HG03139 (cell line): ENCODE data around the gene MADCAM1.
A peak's percentile ranks its signal among the peaks of the same experiment; 100 is the strongest.

Experiments
- ATAC-seq: cut with Tn5 transposase; IDR thresholded peaks from one replicate; pipeline ENCODE4 v1.9.1; 2021; ENCODE audit not compliant: unreplicated experiment

The MADCAM1 gene

DNA sequence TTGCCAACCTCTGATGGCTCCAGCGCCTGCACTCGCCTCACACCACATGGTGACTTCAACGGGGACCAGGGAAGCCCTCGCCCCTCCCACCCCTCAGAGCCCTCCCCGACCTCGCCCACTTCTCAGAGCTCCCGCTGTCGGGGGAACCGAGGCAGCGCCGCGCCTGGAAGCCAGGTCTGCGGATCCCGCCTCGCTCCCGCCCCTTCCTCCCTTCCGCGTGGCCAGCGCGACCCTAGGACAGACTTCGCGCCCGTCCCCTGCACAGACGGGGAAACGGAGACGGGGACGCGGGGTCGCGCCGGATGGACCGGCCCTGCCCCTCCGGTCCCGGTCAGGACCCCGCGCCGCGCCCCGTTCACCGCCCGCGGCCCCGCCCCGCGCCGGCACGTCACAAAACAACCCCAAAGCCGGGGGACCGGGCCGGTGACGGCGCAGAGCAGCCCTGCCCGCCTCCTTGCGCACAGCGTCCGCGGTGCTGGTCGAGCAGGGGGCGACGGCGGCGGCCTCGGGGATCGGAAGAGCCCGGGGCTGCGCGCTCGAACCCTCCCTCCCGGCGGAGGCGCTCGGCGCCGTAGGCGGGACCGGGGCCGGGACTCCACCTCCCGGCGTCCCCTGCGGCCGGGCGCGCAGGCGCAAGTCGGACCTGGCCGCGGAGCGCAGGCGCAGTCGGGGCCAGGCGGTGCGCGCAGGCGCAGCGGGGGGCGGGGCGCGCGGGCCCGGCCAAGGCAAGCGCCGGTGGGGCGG is 34.9 kb downstream of the MADCAM1 start:
- peak; percentile 56 for ATAC-seq

DNA sequence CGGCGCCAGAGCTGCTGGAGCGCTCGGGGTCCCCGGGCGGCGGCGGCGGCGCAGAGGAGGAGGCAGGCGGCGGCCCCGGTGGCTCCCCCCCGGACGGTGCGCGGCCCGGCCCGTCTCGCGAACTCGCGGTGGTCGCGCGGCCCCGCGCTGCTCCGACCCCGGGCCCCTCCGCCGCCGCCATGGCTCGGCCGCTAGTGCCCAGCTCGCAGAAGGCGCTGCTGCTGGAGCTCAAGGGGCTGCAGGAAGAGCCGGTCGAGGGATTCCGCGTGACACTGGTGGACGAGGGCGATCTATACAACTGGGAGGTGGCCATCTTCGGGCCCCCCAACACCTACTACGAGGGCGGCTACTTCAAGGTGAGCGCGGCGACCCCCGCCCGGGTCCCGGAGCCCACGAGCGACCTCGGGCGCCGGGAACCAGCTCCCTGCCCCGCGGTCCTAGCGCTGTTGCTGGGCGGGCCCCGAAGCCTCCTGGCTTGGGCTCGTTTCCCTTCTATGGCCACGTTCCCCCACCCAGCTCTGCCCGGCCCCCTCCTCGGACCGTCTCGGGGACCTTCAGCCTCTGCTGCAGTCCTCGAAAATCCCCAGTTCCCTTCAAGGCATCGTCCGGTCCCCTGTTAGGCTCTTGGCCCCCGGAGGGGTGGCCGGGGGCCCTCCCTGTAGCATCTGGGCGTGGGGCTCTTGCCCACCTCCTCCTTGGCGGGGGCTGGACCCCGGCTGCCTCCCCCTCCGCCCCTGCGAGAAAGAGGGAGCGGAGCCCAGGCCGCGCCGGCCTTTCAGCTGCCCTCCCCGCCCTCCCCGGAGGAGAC is 35.7 kb downstream of the MADCAM1 start, which contains the start of gene CDC34:
Gene CDC34, plus strand, starts transcription at position 8 of the 808 bp plus-strand sequence. Its CDS starts 172 bp downstream, at position 180.
- no peak for ATAC-seq

DNA sequence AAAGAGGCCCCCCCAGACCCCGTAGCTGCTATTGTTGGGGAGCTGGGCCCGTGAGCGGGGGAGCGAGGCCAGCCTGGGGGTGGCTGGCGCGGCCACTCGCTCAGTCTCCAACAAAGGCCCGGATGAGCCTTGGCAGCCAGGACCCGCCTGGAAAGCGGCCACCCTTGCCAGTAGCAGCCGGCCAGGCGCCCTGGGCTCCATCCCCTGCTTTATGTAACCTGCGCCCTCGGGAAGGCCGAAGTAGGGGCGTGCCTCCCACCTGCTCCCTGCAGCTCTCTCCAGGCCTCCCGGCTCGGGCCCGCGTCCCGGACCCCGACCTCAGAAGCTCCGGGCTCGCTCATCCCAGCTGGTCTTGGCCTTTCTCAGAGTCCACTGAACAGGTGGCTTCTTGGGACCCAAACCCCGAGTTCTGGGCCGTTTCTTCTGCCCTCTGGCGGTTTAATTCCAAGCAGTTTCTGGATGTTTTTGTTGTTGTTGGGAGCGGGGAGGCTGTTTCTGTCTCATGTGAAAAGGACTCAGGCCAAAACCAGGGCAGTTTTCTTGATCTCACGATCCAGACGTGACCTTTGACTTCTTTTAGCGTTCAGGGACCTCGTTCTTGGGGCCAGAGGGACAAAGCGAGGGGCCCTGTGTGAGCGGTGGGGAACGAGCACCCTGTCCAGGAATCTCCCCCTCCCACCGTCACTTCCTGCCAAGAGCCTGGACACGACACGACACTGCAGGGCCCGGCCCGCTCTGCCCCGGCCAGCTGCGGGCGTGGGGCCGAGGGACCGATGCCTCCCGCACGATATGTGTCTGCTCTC is 36.5 kb downstream of the MADCAM1 start:
- ATAC-seq, result no peak

DNA sequence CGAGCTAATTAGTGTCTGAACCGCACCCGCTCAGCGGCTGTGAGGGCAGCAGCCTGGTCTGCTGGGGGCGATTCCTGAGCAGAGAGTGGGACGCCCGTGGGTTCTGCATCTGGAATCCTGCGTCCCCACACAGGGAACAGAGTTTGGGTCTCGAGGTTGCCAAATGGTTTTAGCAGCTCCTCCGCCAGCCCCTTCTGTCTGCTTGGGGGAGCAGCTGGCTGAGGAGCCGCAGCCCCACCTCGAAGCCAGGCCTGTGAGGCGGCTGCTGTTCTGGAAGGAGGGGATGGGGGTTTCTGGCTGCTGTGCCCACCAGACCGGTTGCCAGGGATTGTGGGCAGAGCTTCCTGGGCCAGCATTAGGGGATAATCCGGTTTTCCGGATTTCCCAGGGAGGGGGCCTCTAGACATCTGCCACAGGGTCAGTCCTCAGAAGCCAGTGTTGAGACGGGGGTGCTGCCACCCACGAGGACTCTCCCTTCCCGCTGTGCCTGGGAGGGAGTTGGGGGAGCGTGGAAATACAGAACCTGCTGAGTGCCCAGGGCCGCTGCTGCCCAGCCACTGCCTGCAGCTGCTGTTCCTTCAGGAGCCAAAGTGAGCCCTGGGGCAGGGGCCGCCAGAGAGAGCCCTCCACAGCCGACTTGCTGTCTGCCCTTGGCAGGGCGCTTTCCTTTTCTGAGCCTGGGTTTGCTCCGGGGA is 37.2 kb downstream of the MADCAM1 start:
- ATAC-seq, result no peak

DNA sequence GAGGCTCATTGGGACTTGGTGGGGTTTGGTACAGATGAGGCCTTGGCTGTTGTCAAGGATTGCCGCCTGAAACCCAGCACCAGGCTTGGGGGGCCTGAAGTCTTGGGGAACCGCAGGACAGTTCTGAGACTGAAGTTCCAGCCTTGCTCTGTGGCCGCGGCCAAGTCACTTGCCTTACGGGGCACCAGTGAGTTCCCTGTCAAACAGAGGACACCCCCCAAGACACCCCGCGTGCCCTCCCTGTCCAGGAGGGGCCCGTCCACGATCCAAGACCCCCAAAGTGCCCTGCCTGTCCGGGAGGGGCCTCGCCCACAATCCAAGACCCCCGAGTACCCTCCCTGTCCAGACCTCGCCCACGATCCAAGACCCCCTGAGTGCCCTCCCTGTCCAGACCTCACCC is 37.8 kb downstream of the MADCAM1 start:
- no peak for ATAC-seq

DNA sequence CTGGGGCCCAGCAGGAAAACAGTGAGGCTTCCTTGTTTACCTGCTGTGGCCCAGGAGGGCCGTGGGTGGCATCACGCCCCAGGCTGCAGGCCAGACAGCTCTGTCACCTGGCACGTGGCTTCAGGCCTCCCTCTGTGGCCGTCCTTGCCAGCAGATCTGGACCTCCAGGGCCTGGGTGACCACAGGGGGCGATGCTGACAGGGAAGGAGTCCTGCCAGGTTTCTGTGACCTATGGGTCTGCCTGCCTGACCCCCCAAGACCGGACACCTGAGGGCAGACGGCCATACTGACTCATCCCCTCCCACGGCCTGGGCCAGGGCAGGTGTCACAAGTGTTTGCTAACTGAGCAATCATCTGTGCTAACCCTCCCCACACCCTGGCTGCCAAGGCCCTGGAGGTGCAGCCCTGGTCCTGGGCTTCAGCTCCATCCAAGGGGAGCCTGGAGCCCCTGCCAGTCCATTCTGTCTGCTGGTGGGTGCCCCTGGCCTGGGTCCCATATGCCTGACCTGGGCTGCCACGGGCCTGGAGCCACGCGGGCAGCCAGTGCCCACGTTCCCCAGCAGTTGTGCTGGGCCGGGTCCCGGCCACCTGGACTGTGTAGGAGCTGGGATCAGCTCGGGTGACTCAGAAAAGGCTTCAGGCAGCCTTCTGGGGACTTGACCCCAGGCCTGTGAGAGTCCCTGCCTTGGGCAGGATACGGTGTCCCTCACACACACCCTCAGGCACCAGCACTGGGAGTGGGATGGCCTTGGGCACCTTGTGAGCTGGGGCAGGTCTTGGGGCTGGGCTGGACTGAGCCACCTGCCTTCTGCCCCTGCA is 38.9 kb downstream of the MADCAM1 start:
- ATAC-seq, result no peak

DNA sequence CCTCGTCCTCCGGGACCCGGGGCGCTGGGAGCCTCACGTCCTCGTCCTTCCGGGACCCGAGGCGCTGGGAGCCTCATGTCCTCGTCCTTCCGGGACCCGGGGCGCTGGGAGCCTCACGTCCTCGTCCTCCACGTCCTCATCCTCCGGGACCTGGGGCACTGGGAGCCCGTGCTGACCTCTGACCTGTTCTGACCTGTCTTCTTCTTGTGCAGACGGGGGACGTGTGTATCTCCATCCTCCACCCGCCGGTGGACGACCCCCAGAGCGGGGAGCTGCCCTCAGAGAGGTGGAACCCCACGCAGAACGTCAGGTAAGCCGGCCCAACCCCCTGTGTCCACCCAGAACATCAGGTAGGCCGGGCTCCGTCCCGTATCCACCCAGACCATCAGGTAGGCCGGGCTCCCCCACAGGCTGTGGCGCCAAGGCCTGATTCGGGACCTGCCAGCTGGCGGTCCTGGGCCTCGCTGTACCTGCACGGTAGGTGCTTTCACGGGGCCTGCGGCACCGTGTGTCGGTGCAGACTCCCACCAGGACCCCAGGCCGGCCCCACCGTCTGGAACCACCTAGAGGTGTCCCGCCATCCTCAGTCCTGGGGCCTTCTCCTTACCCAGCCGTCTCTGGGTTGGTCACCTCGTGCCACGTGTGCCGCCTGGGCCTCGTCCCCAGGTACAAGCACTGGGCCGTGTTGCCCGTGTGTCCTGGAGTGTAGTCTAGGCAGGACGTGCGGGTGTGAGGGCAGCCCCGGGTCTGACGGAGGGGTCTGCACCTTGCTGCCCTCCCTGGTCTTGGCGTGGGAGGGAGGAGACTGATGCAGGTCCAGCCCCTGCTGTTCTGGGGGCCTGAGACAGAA is 40.0 kb downstream of the MADCAM1 start:
- ATAC-seq, result no peak

DNA sequence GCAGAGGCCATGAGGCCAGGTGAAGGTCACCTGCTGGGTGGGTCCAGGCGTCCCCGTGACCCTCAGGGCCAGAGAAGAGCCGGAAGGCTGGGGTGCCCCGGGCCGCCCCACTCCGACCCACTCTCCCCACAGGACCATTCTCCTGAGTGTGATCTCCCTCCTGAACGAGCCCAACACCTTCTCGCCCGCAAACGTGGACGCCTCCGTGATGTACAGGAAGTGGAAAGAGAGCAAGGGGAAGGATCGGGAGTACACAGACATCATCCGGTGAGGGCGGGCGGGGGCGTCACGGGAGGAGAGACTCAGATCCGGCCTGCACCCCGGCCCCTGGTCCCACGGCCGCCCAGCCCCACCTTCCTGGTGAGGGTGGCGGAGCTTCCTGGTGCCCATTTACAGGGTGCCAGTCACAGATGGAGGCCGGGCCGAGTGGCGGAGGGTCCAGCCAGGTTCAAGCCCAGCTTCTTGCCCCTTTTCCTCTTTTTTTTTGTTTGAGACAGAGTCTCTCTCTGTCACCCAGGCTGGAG is 40.7 kb downstream of the MADCAM1 start:
- no peak for ATAC-seq

DNA sequence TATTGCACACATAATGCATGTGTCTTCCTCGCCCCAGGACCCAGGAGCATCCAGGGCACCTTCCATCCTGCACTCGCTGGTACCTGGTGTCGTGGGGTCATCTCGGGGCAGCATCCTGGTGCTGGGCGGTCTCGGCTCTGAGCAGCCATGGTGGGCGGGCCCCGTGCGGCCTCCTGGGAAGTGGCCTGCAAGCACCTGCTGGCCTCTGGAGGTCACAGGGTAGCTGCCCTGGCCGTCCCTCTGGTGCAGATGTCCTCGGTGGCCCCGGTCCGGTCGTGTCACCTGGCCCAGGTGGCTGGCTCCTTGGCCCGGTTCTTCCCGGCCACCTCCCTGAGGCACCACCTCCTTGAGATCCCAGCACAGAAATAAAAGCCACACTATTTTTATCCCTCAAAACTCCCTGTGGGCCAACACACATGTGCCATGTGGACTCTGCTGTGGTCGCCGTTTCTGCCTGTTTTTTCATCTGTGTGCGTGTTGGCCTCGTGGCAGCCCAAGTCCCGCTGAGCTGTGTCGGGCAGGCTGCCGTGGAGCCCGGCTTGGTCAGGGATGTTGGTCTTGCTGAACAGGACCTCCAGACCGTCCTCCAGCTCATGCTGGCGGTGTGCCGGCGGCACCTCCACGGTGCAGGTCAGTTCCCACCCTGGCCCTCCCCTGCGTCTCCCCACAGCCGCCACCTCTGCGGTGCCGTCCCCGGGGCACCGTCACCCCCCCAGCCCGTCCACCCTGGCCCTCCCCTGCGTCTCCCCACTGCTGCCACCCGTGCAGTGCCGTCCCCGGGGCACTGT is 42.5 kb downstream of the MADCAM1 start:
- ATAC-seq, result no peak

DNA sequence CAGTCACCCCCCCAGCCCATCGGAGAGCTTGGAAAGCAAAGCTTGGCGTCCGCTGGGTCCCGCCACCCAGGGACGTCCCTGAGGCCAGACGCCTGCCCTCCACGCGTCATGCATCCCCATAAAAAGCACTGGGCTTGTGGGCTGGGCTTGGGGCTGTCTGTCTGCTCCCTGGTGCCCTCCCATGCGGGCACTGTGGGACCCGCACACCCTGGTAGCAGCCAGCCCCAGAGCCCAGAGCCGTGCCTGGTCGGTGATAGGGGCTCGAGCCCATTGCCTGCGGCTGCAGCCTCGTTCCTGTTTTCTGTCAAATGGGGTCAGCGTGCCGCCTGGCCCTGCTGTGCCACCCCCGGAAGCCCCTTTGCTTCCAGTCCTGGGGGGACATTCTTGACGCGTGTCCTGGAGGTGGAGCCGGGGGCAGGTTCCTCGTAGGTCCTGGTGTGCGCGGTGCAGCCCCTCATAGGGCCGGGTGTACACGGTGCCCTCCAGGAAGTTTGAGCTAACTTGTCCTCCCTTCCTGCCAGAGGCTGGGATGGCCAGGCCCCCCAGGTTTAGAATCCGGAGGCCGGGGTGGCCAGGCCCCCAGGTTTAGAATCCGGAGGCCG is 43.2 kb downstream of the MADCAM1 start:
- no peak for ATAC-seq

DNA sequence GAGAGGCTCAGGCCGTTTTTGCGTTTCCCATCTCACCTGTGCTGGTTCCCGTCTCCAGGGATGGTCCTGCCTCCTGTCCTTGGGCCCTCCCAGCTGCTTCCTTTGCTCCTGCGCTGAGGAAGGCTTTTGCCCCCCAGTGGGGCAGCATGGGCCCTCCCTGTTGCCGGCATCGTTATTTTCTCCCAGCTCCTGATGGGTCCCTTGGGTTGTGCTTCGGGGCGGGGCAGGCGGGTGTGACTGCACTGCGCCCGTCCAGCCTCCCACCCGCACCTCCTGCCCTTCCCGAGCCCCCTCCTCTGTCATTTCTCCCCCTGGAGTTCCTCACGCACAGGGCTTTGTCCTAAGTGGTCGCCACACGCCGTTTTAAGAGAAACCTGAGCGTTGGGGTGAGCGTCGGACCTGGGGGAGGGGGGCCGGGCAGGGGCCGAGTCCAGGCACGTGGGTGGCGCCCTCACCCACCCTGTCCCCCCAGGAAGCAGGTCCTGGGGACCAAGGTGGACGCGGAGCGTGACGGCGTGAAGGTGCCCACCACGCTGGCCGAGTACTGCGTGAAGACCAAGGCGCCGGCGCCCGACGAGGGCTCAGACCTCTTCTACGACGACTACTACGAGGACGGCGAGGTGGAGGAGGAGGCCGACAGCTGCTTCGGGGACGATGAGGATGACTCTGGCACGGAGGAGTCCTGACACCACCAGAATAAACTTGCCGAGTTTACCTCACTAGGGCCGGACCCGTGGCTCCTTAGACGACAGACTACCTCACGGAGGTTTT is 44.8 kb downstream of the MADCAM1 start:
- ATAC-seq, result no peak

DNA sequence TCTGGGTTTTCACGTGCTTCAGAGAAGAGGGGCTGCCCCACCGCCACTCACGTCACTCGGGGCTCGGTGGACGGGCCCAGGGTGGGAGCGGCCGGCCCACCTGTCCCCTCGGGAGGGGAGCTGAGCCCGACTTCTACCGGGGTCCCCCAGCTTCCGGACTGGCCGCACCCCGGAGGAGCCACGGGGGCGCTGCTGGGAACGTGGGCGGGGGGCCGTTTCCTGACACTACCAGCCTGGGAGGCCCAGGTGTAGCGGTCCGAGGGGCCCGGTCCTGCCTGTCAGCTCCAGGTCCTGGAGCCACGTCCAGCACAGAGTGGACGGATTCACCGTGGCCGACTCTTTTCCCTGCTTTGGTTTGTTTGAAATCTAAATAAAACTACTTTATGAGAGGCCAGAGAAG is 45.4 kb downstream of the MADCAM1 start:
- no peak for ATAC-seq

DNA sequence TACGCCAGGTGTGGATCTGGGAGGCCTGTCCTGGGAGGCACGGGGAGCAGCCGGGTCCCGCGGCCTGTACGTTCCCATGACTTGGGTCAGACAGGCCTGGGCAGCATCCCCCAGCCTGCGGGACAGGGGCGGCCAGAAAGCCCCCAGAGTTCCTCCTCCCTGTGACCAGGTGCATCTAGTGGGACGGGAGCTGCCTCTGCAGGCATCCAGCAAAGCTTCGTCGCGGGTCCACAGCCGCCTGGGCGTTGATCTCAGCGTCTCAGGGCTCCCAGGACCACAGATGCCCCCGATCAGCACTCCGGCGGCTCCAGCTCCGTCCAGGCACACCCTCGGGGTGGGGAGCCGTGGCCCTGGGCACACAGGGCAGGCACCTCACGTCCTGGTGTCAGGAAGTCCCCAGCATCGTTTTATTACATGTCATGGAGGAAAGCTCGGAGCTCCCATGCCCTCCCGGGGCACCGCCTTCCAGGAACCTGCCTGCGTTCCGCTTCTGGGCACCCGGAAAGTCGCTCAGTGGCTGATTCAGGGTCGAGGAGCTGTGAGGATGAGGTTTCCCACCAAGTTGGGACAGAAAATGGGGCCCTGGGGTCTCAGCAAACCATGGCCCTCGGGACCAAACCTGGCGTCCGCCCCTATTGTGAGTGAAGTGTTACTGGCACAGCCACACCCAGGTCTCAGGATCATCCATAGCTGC is 46.0 kb downstream of the MADCAM1 start:
- no peak for ATAC-seq

DNA sequence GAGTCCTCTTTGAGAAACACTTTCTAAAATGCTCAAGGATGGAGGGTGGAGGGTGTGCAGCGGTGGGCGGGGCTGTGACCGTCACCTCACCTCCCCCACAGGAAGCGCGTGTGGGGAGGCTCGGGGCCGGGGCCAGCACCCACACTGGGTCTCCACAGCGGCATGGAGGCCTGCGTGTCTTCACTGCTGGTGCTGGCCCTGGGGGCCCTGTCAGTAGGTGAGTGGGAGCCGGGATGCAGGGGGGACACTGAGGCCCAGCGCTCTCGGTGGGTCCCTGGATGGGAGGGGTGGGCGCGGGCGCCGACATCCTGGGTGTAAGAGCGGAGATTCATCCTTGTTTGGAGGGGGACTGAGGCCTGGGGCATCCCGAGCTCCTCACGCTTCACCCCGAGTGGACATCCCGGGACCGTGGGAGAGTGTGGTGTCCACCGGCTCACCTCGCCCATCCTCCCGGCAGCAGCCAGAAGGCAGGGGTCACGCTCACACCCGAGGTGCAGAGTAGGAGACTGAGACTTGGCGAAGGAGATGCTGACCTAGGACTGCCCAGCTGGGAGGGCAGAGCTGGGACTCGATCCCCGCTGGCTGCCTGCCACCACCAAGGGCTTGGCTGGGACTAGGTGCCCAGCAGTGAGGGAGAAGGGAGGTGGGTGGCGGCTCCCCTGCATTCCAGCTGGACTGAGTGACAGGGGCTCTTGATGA is 47.8 kb downstream of the MADCAM1 start, which contains the start of gene GZMM:
Gene GZMM, plus strand, starts transcription at position 144 of the 699 bp plus-strand sequence. Its CDS starts 19 bp downstream, at position 163.
- ATAC-seq, result no peak

DNA sequence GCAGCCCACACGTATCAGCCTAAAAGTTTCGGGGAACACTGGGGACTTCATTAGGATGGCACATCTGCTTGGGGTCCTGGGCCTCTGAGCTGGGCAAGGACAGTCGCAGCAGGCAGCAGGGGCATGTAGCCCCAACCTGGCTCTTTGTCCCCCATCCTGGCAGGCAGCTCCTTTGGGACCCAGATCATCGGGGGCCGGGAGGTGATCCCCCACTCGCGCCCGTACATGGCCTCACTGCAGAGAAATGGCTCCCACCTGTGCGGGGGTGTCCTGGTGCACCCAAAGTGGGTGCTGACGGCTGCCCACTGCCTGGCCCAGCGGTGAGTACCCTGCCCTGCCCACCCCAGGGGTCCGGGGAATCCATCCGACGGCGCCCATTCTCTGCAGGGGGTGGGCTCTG is 50.8 kb downstream of the MADCAM1 start:
- ATAC-seq, result no peak
